Measurements from ENCODE around the gene HOXB3. TPM values are rescaled to one million over a fixed set of nuclear protein-coding genes. Genes with fewer than 3 reads are reported as not detected.
A peak's percentile ranks its signal among the peaks of the same experiment; 100 is the strongest.

HOXB3 gene
- total RNA-seq, 2 experiments from 2014 or later: 1.4 to 2.0 TPM

DNA sequence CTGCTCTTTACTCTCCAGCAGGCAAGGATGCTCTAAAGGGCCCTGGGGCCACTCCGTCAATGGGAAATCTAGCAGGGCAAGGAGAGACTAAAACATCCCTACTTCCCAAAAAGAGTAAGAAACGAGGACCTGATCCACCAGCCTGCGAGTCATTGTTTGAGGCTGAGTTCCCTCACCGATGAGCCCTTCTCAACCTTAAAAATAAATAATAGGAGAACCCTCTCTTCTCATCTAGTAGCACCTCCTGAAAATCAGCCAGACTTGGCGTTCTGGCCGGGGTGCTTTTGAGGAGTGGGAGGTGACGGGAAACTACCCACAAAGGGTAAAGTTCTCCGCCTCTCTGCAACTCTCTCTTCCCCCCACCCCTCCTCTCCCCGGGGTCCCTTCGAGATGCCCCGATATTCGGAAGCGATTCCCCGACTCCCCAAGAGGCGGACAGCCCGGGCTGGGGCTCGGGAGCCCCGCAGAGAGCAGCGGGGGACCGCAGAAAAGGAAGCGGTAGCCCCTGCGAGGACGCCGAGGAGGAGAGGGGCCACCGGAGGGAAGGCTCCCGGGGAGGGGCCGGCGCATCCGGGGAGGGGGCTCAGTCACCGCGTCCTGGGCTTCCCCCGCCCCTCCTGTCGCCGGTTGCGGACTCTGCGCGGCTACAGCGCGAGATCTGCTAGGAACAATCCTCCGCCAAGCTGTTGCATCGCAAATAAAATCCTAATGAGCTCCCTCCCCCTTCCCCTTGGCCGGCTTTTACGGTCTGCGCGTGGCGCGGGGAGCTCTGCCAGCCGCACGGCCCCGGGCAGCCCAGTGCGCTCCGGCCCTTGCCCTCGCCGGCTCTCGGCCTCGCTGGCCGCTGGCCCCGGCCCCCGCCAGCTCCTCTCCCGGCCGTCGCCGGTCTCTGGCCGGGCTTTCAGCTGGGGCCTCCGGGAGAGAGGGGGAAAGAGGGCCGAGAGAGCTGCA lies 34.8 kb upstream of the HOXB3 start:
- H3K36me3 Mint-ChIP-seq (ENCODE audit: low read depth): no peaks in the 10 kb centered on the region
- H3K4me3 Mint-ChIP-seq: peak overlapping the region; percentile 77
- no peak overlapping the region for H3K27ac Mint-ChIP-seq
- peaks cover 8% of the 10 kb centered on the region for H3K4me1 Mint-ChIP-seq (ENCODE audit: low read depth)
- intact Hi-C loops (cut with micrococcal nuclease): no loop called here
- peaks cover 76% of the 10 kb centered on the region for H3K27me3 Mint-ChIP-seq
- peak; percentile 31 for ATAC-seq
- ChIA-PET CTCF (interaction anchor here (0.8 to 5.5 kb wide), 10 partner anchors 10 to 545 kb away, joined by 3 to 40 read pairs (median 9); partner anchors contain the start of genes HOXB5 and HOXB8), POLR2A (interaction anchor here (0.8 to 3.2 kb wide), 4 partner anchors 11 to 517 kb away, joined by 3 to 19 read pairs (median 3); partner anchors contain the start of genes HOXB8 and SNX11)
- peak; percentile 46 for DNase-seq
- no peaks in the 10 kb centered on the region for H3K9me3 Mint-ChIP-seq
- TF ChIP-seq, protein P1, sequence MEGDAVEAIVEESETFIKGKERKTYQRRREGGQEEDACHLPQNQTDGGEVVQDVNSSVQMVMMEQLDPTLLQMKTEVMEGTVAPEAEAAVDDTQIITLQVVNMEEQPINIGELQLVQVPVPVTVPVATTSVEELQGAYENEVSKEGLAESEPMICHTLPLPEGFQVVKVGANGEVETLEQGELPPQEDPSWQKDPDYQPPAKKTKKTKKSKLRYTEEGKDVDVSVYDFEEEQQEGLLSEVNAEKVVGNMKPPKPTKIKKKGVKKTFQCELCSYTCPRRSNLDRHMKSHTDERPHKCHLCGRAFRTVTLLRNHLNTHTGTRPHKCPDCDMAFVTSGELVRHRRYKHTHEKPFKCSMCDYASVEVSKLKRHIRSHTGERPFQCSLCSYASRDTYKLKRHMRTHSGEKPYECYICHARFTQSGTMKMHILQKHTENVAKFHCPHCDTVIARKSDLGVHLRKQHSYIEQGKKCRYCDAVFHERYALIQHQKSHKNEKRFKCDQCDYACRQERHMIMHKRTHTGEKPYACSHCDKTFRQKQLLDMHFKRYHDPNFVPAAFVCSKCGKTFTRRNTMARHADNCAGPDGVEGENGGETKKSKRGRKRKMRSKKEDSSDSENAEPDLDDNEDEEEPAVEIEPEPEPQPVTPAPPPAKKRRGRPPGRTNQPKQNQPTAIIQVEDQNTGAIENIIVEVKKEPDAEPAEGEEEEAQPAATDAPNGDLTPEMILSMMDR (IDR thresholded peaks at IDR 0.05): no peak

DNA sequence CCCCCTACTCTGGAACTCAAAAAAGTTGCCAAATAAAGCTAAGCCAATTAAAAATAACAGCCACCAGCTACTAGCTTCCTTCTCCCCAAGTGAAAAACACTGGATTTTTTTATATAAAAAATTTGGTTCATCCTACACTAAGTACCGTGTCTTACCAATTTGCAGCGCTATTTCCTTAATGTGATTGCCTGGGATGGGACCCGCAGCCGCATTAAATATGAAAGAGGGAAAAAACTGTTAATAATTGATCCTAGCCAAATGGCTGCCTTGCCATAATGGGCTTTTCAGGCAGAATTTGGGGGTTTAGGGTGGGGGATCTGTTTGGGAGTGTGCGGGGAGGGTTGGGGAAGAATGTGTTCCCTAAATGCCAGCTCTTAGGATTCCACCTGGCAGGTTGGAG lies 34.1 kb upstream of the HOXB3 start:
- CTCF ChIA-PET: interaction anchor here (0.8 to 4.4 kb wide), 3 partner anchors 9 to 13 kb away, joined by 3 to 31 read pairs (median 21); partner anchors contain the start of gene HOXB8
- peak overlapping the region; percentile 43 for H3K4me3 Mint-ChIP-seq
- no peak overlapping the region for H3K27ac Mint-ChIP-seq
- intact Hi-C loops (cut with micrococcal nuclease): no loop called here
- DNase-seq: no peak
- TF ChIP-seq, protein P1 (IDR thresholded peaks at IDR 0.05): no peak
- POLR2A ChIA-PET: interaction anchor here (0.9 to 1.4 kb wide), 2 partner anchors 23 to 37 kb away, joined by 3 read pairs; no protein-coding TSS in a partner anchor
- H3K9me3 Mint-ChIP-seq: no peaks in the 10 kb centered on the region
- H3K4me1 Mint-ChIP-seq (ENCODE audit: low read depth): peaks cover 9% of the 10 kb centered on the region
- H3K36me3 Mint-ChIP-seq (ENCODE audit: low read depth): no peaks in the 10 kb centered on the region
- H3K27me3 Mint-ChIP-seq: peaks cover 75% of the 10 kb centered on the region
- no peak for ATAC-seq

DNA sequence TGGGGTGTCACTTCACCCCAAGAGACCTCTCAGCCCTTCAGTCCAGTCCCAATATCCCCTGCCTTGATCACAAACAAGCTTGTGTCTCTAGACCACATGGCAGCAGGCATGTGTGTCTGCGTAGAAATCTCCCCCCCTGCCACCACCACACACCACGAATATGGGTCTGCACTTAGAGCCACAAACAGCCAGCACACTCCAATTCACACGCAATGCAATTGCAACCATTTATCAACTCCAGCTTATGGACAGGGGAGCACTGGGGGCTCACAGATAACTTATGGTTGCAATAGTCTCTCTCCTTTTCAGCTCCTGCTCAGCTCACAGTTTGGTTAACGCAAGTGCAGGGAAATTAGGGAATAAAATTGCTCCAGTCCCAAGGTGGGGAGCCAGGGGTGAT lies 33.5 kb upstream of the HOXB3 start:
- POLR2A ChIA-PET: interaction anchor here (0.9 to 1.4 kb wide), 2 partner anchors 23 to 37 kb away, joined by 3 read pairs; no protein-coding TSS in a partner anchor
- Mint-ChIP-seq H3K27me3 (peaks cover 74% of the 10 kb centered on the region), H3K27ac (no peak overlapping the region), H3K4me3 (no peak overlapping the region), H3K9me3 (no peaks in the 10 kb centered on the region), H3K4me1 (ENCODE audit: low read depth) (peaks cover 14% of the 10 kb centered on the region), H3K36me3 (ENCODE audit: low read depth) (no peaks in the 10 kb centered on the region)
- intact Hi-C loops (cut with micrococcal nuclease): no loop called here
- DNase-seq: no peak
- ATAC-seq: no peak
- TF ChIP-seq, protein P1 (IDR thresholded peaks at IDR 0.05): no peak
- CTCF ChIA-PET: interaction anchor here (0.8 to 4.4 kb wide), 6 partner anchors 8 to 543 kb away, joined by 3 to 31 read pairs (median 8); partner anchors contain the start of genes HOXB5 and HOXB8

DNA sequence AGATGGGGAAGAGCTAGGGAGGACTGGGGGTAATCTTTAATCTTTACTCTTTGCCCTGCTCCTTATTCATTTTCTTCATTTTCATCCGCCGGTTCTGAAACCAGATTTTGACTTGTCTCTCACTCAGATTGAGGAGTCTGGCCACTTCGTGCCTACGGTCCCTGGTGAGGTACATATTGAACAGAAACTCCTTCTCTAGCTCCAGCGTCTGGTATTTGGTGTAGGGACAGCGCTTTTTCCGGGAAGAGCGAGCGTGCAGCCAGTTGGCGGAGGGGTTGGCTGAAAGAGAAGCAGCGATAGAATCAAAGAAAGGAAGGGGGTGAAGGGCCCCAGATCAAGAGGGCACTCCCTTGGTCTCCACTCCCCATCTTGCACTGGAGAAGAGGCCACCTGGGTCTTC lies 32.8 kb upstream of the HOXB3 start:
- no peak overlapping the region for H3K27ac Mint-ChIP-seq
- no peaks in the 10 kb centered on the region for H3K36me3 Mint-ChIP-seq (ENCODE audit: low read depth)
- DNase-seq: no peak
- no peaks in the 10 kb centered on the region for H3K9me3 Mint-ChIP-seq
- intact Hi-C loops (cut with micrococcal nuclease): no loop called here
- TF ChIP-seq, protein P1 (IDR thresholded peaks at IDR 0.05): no peak
- CTCF ChIA-PET: interaction anchor here (1.3 to 4.4 kb wide), 5 partner anchors 9 to 543 kb away, joined by 3 to 31 read pairs (median 11); partner anchors contain the start of gene HOXB5
- H3K27me3 Mint-ChIP-seq: peaks cover 74% of the 10 kb centered on the region
- no peak for ATAC-seq
- H3K4me3 Mint-ChIP-seq: no peak overlapping the region
- POLR2A ChIA-PET: interaction anchor here (0.7 to 1.4 kb wide), 2 partner anchors 21 to 22 kb away, joined by 3 read pairs; no protein-coding TSS in a partner anchor
- H3K4me1 Mint-ChIP-seq (ENCODE audit: low read depth): peaks cover 19% of the 10 kb centered on the region
